Osteocyte (in vitro differentiated cells): ENCODE measurements around the gene EFHC2. TPM values are rescaled to one million over a fixed set of nuclear protein-coding genes. Genes with fewer than 3 reads are reported as not detected.

Experiments
- DNase-seq: peaks from one replicate; pipeline ENCODE4 v3.0.0; 2021; ENCODE audit warnings: mixed read lengths; ENCODE audit not compliant: unreplicated experiment; ENCODE audit errors: extremely low spot score
- H3K27ac Mint-ChIP-seq: one replicate; pipeline ENCODE4 v1.8.0; 2021; ENCODE audit warnings: mild to moderate bottlenecking, mixed read lengths; ENCODE audit not compliant: unreplicated experiment
- H3K27me3 Mint-ChIP-seq: one replicate; pipeline ENCODE4 v1.8.0; 2021; ENCODE audit warnings: mixed read lengths; ENCODE audit not compliant: unreplicated experiment
- H3K36me3 Mint-ChIP-seq: one replicate; pipeline ENCODE4 v1.8.0; 2021; ENCODE audit warnings: mixed read lengths; ENCODE audit not compliant: unreplicated experiment
- H3K4me1 Mint-ChIP-seq: one replicate; pipeline ENCODE4 v1.8.0; 2021; ENCODE audit warnings: mixed read lengths; ENCODE audit not compliant: unreplicated experiment
- H3K4me3 Mint-ChIP-seq: one replicate; pipeline ENCODE4 v1.8.0; 2021; ENCODE audit warnings: mild to moderate bottlenecking, moderate library complexity, mixed read lengths; ENCODE audit not compliant: unreplicated experiment
- H3K9me3 Mint-ChIP-seq: one replicate; pipeline ENCODE4 v1.8.0; 2021; ENCODE audit warnings: mixed read lengths; ENCODE audit not compliant: unreplicated experiment
- CTCF ChIP-seq: fragments of 200-600 bp; sonication (generic); IDR thresholded peaks from 2 replicates; pipeline ENCODE4 v1.5.0; 2021; ENCODE audit warnings: antibody characterized with exemption, mild to moderate bottlenecking, moderate library complexity
- total RNA-seq: library from RNA; stranded (reverse); gene quantifications from 2 replicates; pipeline ENCODE4 v1.2.1, GENCODE V29; 2021

The EFHC2 gene
- total RNA-seq, 1 donor from 2014 or later, result not detected

- TF ChIP-seq CTCF, result no peak
- Mint-ChIP-seq H3K27me3 (no peaks in the 10 kb centered on the region), H3K4me3 (no peak overlapping the region), H3K9me3 (peaks cover 17% of the 10 kb centered on the region), H3K4me1 (no peaks in the 10 kb centered on the region), H3K36me3 (no peaks in the 10 kb centered on the region), H3K27ac (no peak overlapping the region)
- no peak for DNase-seq
Observed at GRCh38 chrX:44290718-44291117, 52.8 kb downstream of the EFHC2 start.

- no peak overlapping the region for H3K27ac Mint-ChIP-seq
- no peak overlapping the region for H3K4me3 Mint-ChIP-seq
- no peaks in the 10 kb centered on the region for H3K4me1 Mint-ChIP-seq
- H3K27me3 Mint-ChIP-seq, result no peaks in the 10 kb centered on the region
- DNase-seq, result no peak
- H3K36me3 Mint-ChIP-seq, result no peaks in the 10 kb centered on the region
- H3K9me3 Mint-ChIP-seq, result no peaks in the 10 kb centered on the region
- no peak for TF ChIP-seq CTCF
Observed at GRCh38 chrX:44282753-44283152, 60.7 kb downstream of the EFHC2 start.

- H3K36me3 Mint-ChIP-seq, result no peaks in the 10 kb centered on the region
- no peak overlapping the region for H3K27ac Mint-ChIP-seq
- H3K4me3 Mint-ChIP-seq, result no peak overlapping the region
- H3K27me3 Mint-ChIP-seq, result no peaks in the 10 kb centered on the region
- H3K9me3 Mint-ChIP-seq, result peaks cover 1% of the 10 kb centered on the region
- TF ChIP-seq CTCF, result no peak
- no peaks in the 10 kb centered on the region for H3K4me1 Mint-ChIP-seq
- no peak for DNase-seq
Observed at GRCh38 chrX:44280116-44280515, 63.4 kb downstream of the EFHC2 start.

GRCh38 chrX:44274096-44274495 is 69.4 kb downstream of the EFHC2 start:
- no peak for DNase-seq
- Mint-ChIP-seq H3K4me1 (no peaks in the 10 kb centered on the region), H3K9me3 (peaks cover 3% of the 10 kb centered on the region), H3K27me3 (peaks cover 4% of the 10 kb centered on the region), H3K27ac (no peak overlapping the region), H3K4me3 (no peak overlapping the region), H3K36me3 (no peaks in the 10 kb centered on the region)
- TF ChIP-seq CTCF, result no peak

- no peak for TF ChIP-seq CTCF
- Mint-ChIP-seq H3K27ac (no peak overlapping the region), H3K27me3 (peaks cover 4% of the 10 kb centered on the region), H3K4me3 (no peak overlapping the region), H3K4me1 (no peaks in the 10 kb centered on the region), H3K9me3 (no peaks in the 10 kb centered on the region), H3K36me3 (no peaks in the 10 kb centered on the region)
- DNase-seq, result no peak
Observed at GRCh38 chrX:44267861-44268260, 75.6 kb downstream of the EFHC2 start.
